GM19463 (cell line): ENCODE data around the gene MYADML2.
"Not testable (repeated sequence)": the region's sequence is repeated elsewhere in the genome, so short reads cannot be mapped to it uniquely, and the experiment has no call there.

ENCODE experiments used
- ATAC-seq: cut with Tn5 transposase; IDR thresholded peaks from one replicate; pipeline ENCODE4 v1.9.1; 2021; ENCODE audit warnings: mild to moderate bottlenecking, moderate library complexity; ENCODE audit not compliant: unreplicated experiment

The MYADML2 gene

DNA sequence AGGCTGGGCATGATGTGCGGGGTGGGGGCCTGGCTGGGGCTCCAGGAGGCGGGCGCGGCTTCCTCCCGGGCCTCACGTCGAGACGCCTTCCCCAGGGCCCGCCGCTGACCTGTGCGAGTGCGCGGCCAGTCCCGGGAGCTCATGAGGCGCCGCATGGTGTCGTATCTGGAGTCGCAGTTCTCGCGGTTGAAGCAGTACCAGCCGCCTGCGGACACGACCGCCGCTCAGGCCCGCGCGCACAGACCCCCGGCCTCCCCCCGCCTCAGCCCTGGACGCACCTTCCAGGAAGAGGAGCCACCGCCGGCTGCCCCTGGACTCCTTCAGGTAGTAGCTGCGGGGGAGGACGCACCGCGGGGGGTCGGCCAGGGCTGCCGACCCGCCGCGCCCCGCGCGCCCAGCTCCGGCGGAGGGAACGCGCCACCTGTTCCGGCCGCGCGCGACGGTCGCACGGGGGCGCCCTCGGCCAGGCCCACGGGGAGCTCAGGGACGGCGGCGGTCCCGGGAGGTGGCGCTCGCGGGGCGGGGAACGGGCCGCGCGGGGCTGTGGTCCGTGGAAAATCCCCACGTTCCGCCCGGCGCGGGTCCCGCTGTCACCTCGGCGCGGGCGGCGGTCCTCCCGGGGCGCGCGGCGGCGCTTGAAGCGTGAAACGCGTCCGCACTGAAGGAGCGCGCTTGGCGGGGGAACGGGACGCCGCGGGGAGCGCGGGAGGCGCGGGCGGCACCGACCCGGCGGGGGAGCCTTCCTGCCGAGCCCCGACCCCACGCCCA is 12.5 kb upstream of the MYADML2 start:
- no peak for ATAC-seq

DNA sequence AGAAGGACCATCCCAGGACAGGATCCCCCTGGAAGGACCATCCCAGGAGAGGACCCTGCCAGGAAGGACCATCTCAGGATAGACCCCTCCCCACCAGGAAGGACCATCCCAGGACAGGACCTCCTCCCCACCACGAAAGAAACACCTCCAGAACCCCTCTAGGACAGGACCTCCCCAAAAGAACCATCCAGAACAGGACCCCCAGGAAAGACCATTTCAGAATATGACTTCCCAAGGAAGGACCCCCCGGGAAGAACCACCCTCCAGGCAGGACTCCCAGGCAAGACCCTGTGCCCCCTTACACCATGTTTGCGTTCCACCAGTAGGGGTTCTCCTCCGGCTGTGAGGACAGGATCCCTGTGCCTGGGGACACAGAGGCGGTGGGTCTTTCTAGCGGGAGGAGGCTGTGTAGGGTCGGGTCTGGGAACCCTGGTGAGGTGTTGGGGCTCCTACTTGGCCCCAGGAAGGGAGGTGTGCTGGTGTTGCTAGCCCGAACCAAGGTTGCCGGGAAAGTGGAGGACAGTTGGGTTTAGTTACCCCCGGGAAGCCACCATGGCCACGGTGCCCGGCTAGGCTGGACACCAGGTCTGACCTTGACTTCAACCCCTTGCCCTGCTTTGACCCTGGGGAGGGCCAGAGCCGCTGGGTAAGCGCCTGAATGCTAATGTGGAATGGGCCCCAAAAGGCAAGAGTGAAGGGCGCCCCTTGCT is 11.8 kb upstream of the MYADML2 start:
- ATAC-seq = no peak

DNA sequence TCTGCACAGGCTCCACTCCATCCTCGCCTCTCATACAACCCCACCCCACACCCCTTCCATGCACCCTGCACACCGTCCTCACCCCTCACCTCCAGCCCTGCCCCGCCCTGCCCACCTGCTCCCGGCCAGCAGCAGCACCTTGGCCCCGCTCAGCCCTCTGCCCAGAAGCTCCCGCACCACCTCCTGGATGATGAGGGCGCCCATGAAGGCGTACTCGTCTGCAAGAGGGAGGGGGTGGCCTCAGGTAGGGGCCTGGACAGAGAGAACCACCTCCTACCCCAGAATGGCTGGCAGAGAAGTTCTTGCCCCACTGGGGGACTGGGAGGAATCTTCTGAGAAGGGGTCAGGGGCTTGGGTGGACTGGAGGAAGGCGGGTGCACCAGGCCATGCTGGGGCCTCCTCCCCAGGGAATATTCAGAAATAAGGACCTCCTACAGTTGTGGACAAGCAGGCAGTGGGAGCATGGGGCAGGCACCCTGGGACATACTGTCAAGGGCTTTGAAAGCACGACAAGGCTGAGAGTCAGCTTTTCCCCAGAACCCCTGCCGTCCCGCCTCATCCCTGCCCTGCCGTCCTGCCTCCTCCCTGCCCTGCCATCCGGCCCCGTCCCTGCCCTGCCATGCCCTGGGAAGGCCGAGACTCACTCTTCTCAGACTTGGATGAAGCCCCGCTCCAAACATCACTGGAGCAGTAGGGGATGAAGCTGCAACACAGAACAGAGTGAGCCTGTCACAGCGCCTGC is 10.8 kb upstream of the MYADML2 start:
- no peak for ATAC-seq

DNA sequence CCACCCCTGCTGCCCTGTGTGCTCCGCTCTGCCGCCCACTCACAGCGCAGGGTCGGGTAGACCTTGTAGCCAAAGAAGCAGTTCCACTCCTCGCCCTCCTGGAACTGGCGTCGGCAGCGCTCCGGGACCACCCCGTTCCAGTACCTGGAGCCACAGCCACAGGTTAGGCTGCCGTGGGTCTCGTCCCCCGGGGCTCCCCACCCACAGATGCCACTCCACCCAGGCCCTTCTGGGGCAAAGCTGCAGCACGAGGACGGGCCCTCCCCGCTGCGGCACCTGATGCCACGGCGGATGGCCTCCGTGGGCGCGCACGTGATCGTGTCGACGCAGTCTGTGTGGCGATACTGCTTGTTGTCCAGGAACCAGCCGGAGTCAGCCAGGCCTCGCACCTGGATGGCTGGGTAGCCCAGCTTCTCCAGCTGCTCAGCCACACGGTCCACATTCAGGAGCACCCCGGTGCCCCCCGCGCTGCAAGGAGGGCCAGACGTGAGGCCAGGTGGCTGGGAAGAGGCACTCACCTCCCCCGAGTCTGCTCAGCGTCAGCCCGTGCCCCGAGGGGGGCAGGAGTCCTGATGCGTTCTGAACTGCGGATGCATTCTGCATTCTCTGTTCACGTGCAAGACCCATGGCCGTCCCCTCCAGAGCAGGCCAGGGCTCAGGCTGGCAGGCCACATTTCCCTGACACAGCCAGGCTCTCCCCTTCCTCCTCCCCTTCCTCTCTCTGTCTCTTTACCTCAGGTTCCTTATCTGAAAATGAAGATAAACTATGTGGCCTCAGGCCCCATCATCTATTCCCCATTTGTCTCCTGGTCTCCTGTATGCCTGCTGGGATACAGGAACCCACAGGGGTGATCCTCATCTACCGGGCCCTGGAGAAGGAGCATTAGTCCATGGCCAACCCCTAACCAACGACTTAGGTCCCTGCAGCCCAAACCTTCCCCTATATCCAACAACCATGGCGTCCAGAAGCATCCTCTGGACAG is 9.9 kb upstream of the MYADML2 start:
- no peak for ATAC-seq

DNA sequence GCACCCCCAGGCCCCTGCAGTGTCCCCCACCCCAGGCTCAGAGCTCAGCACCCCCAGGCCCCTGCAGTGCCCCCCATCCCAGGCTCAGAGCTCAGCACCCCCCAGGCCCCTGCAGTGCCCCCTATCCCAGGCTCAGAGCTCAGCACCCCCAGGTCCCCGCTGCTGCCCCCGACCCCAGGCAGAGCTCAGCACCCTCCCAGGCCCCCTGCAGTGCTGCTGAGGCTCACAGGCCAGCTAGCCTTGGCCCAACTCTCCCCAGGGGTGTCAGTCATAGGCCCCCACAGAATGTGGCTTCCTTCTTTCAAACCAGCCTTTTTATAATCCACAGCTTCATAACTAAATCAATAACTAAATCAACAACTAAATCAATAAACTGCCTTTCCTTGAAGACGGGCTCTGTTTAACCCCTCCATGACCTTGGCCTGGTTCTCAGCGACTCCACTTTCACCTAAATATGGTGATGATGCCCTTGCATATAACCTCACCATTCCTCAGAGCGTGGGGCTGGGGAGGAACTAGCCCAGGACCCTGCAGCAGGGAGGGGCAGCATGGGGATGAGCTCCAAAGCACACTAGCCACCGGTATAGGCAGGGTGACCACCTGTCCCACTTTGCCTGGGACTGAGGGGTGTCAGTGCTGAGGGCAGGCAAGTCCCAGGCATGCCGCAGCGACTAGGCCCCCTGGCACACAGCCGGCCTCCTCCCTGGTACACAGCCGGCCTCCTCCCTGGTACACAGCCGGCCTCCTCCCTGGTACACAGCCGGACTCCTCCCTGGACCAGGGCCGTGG is 8.9 kb upstream of the MYADML2 start:
- no peak for ATAC-seq

DNA sequence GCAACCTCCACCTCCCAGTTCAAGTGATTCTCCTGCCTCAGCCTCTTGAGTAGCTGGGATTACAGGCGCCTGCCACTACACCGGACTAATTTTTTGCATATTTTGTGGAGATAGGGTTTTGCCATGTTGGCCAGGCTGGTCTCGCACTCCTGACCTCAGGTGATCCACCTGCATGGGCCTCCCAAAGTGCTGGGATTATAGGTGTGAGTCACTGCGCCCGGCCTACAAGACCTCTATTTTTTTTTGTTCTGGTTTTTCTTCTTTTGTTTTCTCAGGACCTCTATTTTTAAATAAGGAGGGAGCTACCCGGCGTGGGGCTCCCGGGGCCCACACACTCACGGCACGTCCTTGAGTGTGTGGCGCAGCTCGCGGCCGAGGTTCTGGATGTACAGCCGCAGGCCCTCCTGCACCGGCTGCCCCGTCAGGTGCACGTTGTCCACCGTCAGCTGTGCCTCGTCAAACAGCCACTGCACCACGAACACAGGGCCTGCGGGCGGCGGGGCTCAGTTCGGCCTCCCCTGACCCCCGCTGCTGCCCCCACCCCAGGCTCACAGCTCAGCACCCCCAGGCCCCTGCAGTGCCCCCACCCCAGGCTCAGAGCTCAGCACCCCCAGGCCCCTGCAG is 8.1 kb upstream of the MYADML2 start:
- ATAC-seq = no peak

DNA sequence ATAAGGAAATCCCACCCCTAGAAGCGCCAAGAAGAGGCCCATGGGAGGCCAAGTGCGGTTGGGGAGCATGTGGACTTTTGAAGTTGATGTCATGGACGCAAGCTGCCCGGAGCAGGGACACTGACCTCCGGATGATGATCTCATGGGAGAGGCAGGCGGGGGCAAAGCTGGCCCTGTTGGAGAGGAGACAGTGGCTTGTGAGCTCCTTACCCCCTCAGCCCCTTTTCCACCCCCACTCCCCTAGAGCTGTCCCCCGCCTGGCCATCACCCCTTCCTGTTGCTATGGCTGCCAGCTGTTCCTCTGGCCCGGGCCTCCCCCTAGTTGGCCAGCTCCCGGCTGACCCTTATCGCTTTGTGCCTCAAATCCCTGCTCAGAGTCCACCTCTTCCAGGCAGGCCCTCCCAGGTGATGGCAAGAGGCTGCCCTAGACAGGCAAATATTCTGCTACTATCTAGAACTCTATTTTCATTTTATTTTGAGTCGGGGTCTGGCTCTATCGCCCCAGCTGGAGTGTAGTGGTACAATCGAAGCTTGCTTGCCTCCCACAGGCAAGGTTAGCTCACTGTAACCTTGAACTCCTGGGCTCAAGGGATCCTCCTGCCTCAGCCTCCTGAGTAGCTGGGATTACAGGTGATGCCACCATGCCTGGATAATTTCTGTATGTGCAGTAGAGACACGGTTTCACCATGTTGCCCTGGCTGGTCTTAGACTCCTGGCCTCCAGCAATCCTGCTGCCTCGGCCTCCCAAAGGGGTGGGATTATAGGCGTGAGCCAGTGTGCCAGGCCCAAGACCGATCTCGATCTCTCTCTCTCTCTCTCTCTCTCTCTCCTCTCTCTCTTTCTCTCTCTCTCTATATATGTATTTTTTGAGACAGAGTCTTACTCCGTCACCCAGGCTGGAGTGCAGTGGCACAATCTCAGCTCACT is 7.4 kb upstream of the MYADML2 start:
- no peak for ATAC-seq

DNA sequence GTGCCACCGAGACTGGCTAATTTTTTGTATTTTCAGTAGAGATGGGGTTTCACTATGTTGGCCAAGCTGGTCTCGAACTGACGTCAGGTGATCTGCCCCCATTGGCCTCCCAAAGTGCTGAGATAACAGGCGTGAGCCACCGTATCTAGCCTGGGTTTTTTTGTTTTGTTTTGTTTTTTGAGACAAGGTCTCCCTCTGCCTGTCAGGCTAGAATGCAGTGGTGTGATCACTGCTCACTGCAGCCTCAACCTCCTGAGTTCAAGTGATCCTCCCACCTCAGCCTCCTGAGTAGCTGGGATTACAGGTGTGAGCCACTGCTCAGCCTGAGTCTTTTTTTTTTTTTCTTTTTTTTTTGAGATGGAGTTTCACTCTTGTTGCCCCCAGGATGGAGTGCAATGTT is 6.4 kb upstream of the MYADML2 start:
- ATAC-seq = not testable (repeated sequence)

DNA sequence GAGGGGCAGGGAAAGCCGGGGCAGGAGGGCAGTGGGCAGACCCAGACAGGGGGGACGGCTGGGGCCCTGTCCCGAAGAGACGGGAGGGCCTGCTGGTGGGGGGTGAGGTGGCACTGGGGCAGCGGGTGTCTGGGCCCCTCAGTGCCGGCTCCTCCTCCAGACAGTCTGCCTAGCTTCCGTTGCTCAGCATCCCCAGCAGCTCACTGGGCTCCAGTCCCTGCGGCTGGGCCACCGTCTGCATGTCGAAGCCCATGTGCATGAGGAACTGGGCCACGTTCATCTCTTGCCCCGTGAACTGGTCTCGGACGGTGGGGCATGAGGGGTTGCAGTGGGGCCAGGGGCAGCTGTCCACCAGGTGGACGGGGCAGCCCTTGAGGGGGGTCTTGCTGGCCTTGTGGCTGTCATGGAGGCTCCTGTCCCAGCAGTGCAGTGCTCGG is 5.8 kb upstream of the MYADML2 start:
- no peak for ATAC-seq

DNA sequence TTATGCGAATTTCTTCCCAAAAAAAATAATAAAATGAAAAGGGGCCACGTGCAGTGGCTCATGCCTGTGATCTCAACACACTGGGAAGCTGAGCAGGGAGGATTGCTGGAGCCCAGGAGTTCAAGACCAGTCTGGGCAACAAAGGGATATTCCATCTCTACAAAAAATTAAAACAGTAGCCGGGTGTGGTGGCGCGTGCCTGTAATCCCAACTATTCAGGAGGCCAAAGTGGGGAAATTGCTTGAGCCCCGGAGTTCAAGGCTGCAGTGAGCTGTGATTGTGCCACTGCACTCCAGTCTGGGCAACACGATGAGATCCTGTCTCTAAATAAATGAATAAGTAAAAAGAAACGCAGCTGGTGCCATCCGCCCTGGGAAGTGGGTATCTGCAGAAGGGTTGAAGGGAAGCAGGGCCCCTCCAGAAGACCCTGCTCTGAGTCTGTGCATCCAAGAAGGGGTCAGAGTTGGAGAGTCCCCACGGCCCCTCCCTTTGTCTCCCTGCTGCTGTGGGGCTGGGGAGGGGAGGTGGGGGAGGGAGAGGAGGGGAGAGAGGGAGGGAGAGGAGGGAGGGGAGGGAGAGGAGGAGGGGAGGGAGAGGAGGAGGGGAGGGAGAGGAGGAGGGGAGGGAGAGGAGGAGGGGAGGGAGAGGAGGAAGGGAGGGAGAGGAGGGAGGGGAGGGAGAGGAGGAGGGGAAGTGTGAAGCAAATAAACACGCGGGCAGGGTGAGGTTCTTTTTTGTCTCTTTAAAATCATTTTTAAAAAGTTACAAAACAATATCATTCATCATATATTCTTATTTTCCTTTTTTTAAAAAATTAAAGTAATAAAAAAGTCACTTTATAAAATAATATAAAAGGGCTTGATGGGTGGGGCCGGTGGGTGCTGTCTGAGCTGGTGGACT is 5.0 kb upstream of the MYADML2 start:
- ATAC-seq = no peak

DNA sequence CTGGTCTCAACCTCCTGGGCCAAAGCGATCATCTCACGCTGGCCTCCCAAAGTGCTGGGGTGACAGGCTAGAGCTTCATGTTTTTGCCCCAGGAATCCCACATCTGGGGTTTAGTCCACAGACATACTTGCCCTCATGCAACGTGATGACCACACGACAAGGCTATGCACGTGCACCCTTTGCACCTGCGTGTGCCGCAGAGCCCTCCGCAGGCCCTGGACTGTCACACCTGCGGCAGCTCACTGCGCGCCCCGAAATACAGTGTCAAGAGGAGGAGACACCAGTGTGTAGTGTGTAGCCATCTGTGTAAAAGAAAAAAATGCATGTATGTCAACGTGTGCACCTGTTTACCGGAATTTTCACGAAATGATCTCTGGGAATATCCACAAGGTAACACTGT is 3.5 kb upstream of the MYADML2 start:
- ATAC-seq = no peak

DNA sequence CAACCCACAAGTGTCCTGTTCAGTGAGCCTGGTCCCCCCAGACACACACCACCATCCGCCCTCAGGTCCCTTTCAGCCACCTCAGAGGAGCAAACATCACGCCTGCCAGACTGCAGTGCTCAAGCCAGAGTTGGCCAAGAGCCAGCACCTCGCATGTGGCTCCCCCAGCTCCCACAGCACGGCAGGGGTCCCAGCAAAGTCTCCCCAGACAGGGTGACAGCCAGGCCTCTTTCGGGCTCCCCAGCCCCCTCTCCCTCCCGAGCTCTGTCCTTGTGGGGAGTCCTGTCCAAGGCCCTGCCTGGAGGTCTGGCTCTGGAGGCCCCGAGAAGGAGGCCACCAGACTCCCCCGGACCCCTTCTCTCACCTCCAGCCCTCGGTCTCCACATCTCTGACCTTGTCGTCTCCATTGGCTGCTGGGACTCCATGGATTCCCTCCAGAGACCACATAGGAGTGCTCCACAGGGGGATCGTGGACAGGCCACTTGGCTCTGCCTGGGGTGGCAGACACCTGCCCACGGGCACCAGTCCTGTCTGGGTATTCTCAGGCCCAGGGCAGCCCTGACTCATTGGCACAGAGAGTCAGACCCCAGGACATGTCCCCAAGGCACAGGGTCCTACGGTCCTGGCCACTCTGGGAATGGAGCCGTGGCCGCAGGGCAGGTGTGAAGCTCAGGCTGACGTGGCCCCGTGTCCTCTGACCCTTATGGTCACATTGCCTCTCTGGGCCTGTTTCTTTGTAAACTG is 1.8 kb upstream of the MYADML2 start:
- no peak for ATAC-seq

DNA sequence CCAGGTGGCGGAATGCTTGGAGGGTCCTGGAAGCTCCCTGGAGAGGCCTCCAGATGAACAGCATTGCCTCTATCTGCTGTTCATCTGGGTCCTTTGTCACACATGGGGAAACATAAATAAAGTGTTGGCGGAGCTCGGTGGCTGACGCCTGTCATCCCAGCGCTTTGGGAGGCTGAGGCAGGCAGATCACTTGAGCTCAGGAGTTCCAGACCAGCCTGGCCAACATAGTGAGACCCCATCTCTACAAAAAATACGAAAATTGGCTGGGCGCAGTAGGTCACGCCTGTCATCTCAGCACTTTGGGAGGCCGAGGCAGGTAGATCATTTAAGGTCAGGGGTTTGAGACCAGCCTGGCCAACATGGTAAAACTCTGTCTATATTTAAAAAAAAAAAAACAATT is 2.2 kb downstream of the MYADML2 start:
- no peak for ATAC-seq

DNA sequence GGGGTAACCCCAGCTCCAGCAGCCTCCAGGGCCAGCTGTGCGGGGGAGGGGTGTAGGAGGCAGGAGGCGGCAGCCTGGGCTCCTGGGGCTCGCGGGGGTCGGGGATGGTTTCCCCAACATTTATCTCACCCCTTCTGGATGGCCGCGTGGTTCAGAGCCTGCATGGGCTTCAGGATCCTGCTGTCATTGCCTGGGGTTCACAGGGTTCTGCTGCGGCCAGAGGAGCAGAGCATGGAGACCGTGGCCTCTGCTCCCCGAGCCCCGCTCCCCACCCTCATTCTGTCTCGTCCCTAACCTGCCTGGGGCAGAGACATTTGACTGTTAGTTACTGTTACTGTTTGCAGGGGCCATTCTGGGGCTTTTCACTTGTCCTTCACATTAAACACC is 4.9 kb downstream of the MYADML2 start:
- ATAC-seq = no peak

DNA sequence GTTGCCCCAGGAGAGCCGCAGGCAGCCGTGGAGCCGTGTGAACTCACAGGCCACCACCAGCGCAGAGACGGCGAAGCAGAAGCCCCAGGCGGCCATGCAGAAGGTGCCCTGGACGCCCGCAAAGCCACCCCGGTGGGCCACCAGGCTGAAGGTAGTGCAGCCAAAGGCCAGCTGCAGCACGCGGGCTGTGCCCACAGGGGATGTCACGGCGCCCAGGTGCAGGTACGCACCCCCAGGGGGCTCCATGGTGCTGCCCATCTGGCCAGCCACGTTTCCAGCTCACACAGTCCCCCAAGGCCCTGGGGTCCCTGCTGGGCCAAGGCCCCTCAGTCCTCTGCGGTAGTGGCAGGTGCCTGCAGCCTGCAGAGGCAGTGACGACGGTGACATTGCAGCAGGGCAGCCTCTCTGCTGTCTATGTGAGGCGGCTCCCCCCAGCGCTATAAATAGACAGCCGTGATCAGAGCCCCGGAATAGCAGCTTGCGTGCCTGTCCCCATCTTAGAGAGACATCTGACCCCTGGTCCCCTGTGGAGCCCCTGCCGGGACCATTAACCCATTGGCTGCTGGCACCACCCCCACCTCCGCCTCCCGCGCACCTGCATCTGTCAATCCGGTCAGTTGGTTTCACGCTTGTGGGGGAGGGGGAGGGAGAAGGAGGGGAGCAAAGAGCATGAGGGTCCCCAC is 5.4 kb downstream of the MYADML2 start:
- ATAC-seq = no peak
